GM19238 (cell line): ENCODE measurements around the gene RAPH1.
"Not testable (repeated sequence)": the region's sequence is repeated elsewhere in the genome, so short reads cannot be mapped to it uniquely, and the experiment has no call there.

Source experiments
- DNase-seq: peaks from one replicate; pipeline ENCODE4 v3.0.0; 2011; ENCODE audit warnings: low spot score; ENCODE audit not compliant: insufficient read length

RAPH1 gene

DNA sequence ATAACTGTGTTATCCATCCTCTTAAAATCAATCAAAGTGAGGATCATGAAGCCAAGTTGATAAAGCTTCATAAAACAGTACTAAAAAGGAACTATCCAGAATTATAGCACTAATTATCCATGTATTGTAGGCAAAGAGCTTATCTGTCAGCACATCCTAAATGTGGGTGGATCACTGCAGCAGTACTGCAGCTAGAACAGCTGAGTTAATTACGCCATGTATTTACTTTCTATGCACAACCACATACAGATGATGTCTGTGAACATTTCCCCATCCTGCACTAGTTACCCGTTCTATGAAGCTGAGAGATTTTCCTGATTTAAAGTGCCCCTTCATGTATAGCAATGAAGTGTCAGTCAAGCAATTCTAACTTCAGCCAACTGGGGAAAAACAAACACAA lies 96.6 kb downstream of the RAPH1 start:
- DNase-seq: no peak

DNA sequence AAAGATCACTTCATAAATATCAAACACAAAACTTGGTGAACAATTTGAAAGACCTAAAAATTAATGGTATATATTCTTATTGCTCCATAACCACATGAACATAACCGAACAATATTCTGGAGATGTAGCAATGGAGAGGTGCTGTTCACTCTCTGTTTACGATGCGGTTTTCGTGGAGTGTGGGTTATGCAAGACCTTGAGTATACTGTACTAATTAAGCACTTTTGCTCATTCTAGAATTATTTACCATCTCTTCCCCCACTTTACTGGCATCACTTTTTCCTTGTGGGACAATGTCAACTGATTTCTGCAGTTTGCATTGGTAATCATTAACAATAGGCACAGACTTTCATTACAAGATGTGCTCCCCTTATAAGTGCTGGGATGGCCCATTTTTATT lies 97.6 kb downstream of the RAPH1 start:
- DNase-seq: no peak

GRCh38 chr2:203436496-203436895 lies 98.6 kb downstream of the RAPH1 start:
- no peak for DNase-seq

- no peak for DNase-seq
These were observed 102.3 kb downstream of the RAPH1 start for GRCh38 chr2:203432811-203433210.

DNA sequence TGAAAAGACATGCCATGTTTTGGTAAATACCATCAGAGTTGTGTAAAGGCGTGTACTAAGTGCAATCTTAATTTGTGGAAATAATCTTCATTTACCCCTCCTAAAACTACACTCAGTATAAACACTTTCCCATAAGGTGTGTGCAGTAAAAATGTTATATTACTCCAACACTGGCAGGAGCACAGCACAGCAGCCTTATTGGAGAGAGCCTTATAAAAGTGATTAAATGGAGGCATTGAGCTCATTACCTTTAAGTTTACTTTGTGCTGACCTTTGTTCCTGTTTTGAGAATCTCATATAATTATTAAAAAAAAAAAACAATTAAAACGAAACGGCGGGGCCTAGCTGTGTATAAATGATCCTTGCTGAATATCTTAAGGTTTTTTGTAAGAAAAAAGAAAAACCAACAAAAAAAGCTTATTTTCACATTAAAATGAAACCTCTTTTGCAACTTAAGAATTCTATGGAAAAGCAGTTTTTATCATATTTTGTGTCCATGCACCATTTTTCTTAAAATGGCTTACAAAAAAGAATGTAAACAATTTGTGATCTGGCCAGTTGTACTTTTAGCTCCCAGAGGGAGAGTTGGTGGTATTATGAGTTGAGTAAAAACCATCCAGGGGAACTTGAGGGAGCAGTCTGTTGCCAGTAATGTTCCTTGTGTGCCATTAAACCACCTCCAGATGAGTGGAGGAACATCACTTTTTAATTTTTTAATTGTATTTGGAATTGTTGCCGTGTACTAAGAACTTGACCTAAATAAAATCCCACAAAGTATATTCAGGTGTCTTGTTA lies 103.5 kb downstream of the RAPH1 start:
- no peak for DNase-seq

- not testable (repeated sequence) for DNase-seq
These were observed 105.5 kb downstream of the RAPH1 start for GRCh38 chr2:203429643-203430042.

- DNase-seq: no peak
These were observed 108.0 kb downstream of the RAPH1 start for GRCh38 chr2:203427061-203427460.

DNA sequence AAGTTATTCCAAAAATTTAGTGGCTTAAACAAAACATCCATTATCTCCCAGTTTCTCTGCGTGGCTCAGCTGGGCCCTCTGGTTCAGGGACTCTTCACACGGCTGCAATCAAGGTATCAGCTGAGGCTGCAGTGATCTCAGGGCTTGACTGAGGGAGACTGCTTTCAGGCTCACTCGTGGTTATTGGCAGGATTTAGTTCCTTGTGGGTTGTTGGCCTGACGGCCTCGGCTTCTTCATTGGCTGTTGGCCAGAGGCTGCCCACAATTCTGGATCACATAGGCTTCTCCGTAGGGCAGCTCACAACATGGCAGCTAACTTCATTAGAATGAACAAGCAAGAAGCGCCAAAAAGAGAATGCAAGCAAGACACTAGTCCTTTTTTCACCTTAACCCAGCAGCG lies 116.8 kb downstream of the RAPH1 start:
- DNase-seq: no peak

DNA sequence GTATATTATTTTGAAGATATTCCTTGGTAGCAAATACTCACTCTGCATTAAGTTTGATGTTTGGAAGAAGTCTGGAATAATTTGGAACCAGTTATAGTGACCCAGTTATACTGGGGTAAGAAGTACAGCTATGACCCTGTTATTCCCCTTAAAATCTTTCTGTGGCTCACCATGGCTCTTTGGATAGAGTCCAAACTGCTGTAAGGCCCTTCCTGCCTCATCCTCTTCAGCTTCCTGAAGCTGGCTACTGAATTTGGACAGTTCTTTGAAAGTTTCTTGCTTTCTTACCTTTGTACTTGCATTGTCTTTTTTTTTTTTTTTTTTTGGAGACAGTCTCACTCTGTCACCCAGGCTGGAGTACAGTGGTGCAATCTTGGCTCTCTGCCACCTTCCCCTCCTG lies 121.3 kb downstream of the RAPH1 start:
- no peak for DNase-seq

DNA sequence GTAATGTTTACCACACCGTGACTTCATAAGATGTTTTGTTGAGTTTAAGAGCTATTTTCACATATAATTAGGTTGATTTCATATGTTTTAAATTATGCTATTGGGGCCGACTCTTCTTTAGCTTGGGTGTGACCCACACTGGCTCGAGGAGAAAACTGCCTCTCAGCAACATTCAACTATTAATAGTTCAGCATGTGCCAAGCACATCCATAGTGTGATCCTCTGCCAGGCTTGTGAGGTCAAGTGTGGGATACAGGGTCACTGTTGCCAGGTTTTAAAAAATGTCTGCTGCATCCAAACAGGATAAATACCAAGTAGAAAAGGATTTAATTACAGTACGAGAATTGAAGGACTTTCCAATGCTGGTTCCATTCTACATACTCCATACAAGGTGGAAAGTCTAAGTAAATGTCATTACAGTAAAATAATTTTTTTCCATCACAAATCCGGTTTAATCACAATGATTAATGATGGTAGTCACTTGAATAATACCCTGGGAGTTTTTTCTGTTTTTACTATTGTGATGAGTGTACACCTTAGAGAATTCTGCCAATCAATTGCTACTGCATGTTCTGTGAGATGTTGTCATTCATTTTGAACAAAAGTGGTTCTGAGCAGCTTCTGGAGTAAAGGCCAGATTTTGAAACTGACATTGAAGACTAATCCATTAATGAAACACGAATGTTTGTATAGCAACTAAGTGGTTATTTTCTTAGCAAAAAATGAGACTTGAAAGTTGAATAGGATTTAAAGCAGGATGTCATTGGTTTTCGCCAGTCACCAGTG lies 122.4 kb downstream of the RAPH1 start:
- DNase-seq: no peak

- DNase-seq: no peak
These were observed 127.6 kb downstream of the RAPH1 start for GRCh38 chr2:203407496-203407895.

- DNase-seq: no peak
These were observed 130.1 kb downstream of the RAPH1 start for GRCh38 chr2:203404996-203405395.

GRCh38 chr2:203400805-203401585 lies 134.1 kb downstream of the RAPH1 start:
- no peak for DNase-seq

DNA sequence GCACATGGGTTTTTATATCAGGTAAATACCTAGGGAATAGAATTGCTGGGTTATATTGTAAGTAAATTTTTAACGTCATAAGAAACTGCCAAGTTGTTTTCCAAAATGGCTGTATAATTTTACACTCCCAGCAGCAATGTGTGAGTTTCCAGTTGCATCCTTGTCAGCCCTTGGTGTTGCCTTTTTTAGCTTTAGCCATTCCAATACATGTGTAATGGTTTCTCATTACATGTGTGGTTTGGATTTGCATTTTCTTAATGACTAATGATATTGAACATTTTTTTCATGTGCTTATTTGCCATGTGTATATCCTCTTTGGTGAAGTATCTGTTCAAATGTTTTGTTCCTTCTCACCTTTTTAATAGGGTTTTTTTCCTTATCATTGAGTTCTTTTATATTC lies 136.1 kb downstream of the RAPH1 start:
- DNase-seq: no peak

DNA sequence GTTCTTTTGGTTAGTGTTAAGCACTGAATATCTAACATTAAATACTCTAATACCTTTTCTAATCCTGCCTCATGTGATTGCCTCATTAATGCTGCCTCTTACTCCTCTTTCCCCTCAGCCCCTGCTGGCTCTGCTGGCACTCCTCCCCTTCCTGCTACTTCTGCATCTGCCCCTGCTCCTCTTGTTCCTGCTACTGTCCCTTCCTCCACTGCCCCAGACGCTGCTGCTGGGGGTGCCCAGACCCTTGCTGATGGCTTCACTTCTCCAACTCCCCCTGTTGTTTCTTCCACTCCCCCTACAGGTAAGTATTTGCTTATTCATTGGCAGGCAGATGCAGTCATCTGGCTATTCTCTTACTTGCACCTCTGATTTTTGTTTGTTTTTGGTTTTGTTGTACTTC lies 138.4 kb downstream of the RAPH1 start:
- no peak for DNase-seq

- no peak for DNase-seq
These were observed 139.2 kb downstream of the RAPH1 start for GRCh38 chr2:203395858-203396257.

DNA sequence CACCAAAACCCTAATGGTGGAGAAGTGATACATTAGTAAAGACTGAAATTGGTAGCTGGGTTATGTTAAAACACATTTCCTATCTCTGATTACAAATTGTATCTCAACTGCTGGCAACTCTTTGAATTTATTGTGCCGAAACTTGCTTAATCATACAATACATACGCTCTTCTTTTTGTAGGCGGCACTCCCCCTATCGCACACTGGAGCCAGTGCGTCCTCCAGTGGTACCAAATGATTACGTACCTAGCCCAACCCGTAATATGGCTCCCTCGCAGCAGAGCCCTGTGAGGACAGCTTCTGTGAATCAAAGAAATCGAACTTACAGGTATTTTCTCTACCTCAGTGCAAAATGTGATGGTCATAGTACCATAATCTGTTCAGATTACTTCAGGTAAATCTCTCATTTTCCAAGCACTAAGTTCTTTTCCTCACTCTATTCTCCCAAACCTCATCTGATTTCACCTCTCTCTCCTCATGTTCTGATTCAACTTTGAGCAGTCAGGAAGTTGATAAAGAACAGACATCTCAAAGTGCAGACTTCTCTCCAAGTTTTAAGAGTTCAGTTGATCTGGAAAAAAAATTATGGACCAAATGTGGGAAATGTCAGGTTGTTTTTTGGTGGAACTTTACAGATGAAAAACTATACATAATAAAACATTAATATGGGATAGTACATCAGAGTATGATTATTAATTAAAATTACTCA lies 140.4 kb downstream of the RAPH1 start:
- DNase-seq: no peak

DNA sequence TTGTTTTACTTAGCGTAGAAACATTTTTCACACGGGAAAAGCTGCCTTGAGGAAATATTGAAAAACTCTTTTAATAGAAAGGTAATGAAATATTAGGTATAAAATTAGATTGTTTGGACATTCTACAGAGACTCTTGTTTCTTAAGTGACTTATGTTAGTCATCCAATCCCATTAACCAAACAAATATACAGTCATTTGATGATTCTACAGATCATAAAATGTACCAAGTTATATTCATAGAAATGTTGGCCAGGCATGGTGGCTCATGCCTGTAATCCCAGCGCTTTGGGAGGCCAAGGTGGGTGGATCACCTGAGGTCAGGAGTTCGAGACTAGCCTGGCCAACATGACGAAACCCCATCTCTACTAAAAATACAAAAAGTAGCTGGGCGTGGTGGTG lies 146.9 kb downstream of the RAPH1 start:
- DNase-seq: not testable (repeated sequence)

GRCh38 chr2:203383038-203383437 lies 152.1 kb downstream of the RAPH1 start:
- DNase-seq: no peak

DNA sequence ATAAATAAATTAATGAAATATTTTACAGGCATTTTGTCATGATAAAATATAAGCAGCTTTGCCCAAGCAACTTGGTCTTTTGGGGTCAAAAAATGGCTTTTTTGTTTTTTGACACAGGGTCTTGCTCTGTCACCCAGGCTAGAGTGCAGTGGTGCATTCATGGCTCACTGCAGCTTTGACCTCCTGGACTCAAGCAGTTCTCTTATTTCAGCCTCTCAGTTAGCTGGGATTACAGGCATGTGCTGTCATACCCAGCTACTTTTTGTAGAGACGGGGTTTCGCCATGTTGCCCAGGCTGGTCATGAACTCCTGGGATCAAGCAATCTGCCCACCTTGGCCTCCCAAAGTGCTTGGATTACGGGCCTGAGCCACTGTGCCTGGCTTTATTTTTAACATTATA lies 155.9 kb downstream of the RAPH1 start:
- no peak for DNase-seq

- DNase-seq: no peak
These were observed 158.9 kb downstream of the RAPH1 start for GRCh38 chr2:203376173-203376572.
